Astrocyte (in vitro differentiated cells and primary cell): ENCODE measurements around the gene GSG1L. TPM values are rescaled to one million over a fixed set of nuclear protein-coding genes. Genes with fewer than 3 reads are reported as not detected.
"Not testable (repeated sequence)": the region's sequence is repeated elsewhere in the genome, so short reads cannot be mapped to it uniquely, and the experiment has no call there.

ENCODE experiments used
- DNase-seq: peaks from one replicate; pipeline ENCODE4 v3.0.0-alpha.2; 2010; ENCODE audit warnings: low read depth
- FAIRE-seq: peaks from 2 replicates; lab custom pipeline; 2011; peaks lifted over from hg19 to GRCh38; lab: Jason Lieb, UNC
- H2AFZ ChIP-seq: 2 replicates; pipeline ENCODE4 v1.6.0; 2012; ENCODE audit warnings: low read depth, low read length, inconsistent platforms
- H3K27ac ChIP-seq: 2 replicates; pipeline ENCODE4 v1.5.1; 2011; ENCODE audit warnings: low read depth, low read length, inconsistent platforms
- H3K27me3 ChIP-seq: 2 replicates; pipeline ENCODE4 v1.6.0; 2011; ENCODE audit warnings: low read length, inconsistent platforms; ENCODE audit not compliant: insufficient read depth
- H3K36me3 ChIP-seq: 2 replicates; pipeline ENCODE4 v1.5.1; 2011; ENCODE audit warnings: low read length, inconsistent platforms; ENCODE audit not compliant: insufficient read depth
- H3K4me1 ChIP-seq: 2 replicates; pipeline ENCODE4 v1.5.1; 2011; ENCODE audit warnings: low read length, inconsistent platforms; ENCODE audit not compliant: insufficient read depth
- H3K4me2 ChIP-seq: 2 replicates; pipeline ENCODE4 v1.6.0; 2012; ENCODE audit warnings: low read length, inconsistent platforms
- H3K4me3 ChIP-seq: 2 replicates; pipeline ENCODE4 v1.5.1; 2011; ENCODE audit warnings: low read depth, mild to moderate bottlenecking, low read length, inconsistent platforms; ENCODE audit not compliant: insufficient read depth
- H3K79me2 ChIP-seq: 2 replicates; pipeline ENCODE4 v1.6.0; 2012; ENCODE audit warnings: mild to moderate bottlenecking, low read length, inconsistent platforms; ENCODE audit not compliant: insufficient read depth
- H3K9ac ChIP-seq: 2 replicates; pipeline ENCODE4 v1.6.0; 2012; ENCODE audit warnings: mild to moderate bottlenecking, low read length, inconsistent platforms
- H3K9me3 ChIP-seq: 2 replicates; pipeline ENCODE4 v1.5.1; 2012; ENCODE audit warnings: low read depth, mild to moderate bottlenecking, low read length, inconsistent platforms; ENCODE audit not compliant: insufficient read depth
- H4K20me1 ChIP-seq: 2 replicates; pipeline ENCODE4 v1.6.0; 2012; ENCODE audit warnings: low read length, inconsistent platforms; ENCODE audit not compliant: insufficient read depth
- H3K27ac Mint-ChIP-seq: one replicate; pipeline ENCODE4 v1.8.0; 2021; ENCODE audit warnings: mild to moderate bottlenecking, mixed read lengths; ENCODE audit not compliant: unreplicated experiment
- H3K27me3 Mint-ChIP-seq: one replicate; pipeline ENCODE4 v1.8.0; 2021; ENCODE audit warnings: low read depth, mixed read lengths; ENCODE audit not compliant: unreplicated experiment
- H3K36me3 Mint-ChIP-seq: one replicate; pipeline ENCODE4 v1.8.0; 2021; ENCODE audit warnings: low read depth, mixed read lengths; ENCODE audit not compliant: unreplicated experiment
- H3K4me1 Mint-ChIP-seq: one replicate; pipeline ENCODE4 v1.8.0; 2021; ENCODE audit warnings: low read depth, mixed read lengths; ENCODE audit not compliant: unreplicated experiment
- H3K4me3 Mint-ChIP-seq: one replicate; pipeline ENCODE4 v1.8.0; 2021; ENCODE audit warnings: mild to moderate bottlenecking, moderate library complexity, mixed read lengths; ENCODE audit not compliant: unreplicated experiment
- H3K9me3 Mint-ChIP-seq: one replicate; pipeline ENCODE4 v1.8.0; 2021; ENCODE audit warnings: mild to moderate bottlenecking, mixed read lengths; ENCODE audit not compliant: unreplicated experiment
- CTCF ChIP-seq: IDR thresholded peaks from 2 replicates; pipeline ENCODE4 v1.5.1; 2011; ENCODE audit warnings: low read depth, mild to moderate bottlenecking, inconsistent platforms, low read length, moderate library complexity; ENCODE audit not compliant: insufficient read depth
- EZH2 ChIP-seq: IDR thresholded peaks from 2 replicates; pipeline ENCODE4 v1.6.1; 2012; ENCODE audit warnings: mild to moderate bottlenecking, low read length, inconsistent platforms; ENCODE audit not compliant: insufficient read depth
- total RNA-seq: library from RNA; stranded (reverse); gene quantifications from 2 replicates; pipeline ENCODE4 v1.2.1, GENCODE V29; 2021

The GSG1L gene
- total RNA-seq, 1 donor from 2014 or later = not detected

GRCh38 chr16:27883576-27883975 is 179.9 kb downstream of the GSG1L start:
- H3K27me3 ChIP-seq = no peaks in the 10 kb centered on the region
- FAIRE-seq = no peak
- peaks cover 13% of the 10 kb centered on the region for H3K9me3 Mint-ChIP-seq

GRCh38 chr16:27880287-27880686 is 183.2 kb downstream of the GSG1L start:
- Histone ChIP-seq H3K36me3 (no peaks in the 10 kb centered on the region), H3K27ac (no peak overlapping the region), H3K4me1 (no peaks in the 10 kb centered on the region), H3K79me2 (no peaks in the 10 kb centered on the region), H3K4me3 (no peak overlapping the region), H3K4me2 (no peak overlapping the region), H3K9me3 (no peaks in the 10 kb centered on the region), H4K20me1 (no peaks in the 10 kb centered on the region), H2AFZ (no peak overlapping the region), H3K27me3 (no peaks in the 10 kb centered on the region), H3K9ac (no peak overlapping the region)
- Mint-ChIP-seq H3K27ac (no peak overlapping the region), H3K9me3 (peaks cover 23% of the 10 kb centered on the region), H3K36me3 (no peaks in the 10 kb centered on the region), H3K4me1 (no peaks in the 10 kb centered on the region), H3K27me3 (peaks cover 38% of the 10 kb centered on the region), H3K4me3 (no peak overlapping the region)
- TF ChIP-seq EZH2 = no peak
- DNase-seq (no peak), FAIRE-seq (no peak)

More at GRCh38 chr16:27883576-27883975, 179.9 kb downstream of the GSG1L start:
- H3K27ac Mint-ChIP-seq = no peak overlapping the region
- Histone ChIP-seq H3K79me2 (no peaks in the 10 kb centered on the region), H3K4me1 (no peaks in the 10 kb centered on the region), H3K4me3 (no peak overlapping the region), H3K27ac (no peak overlapping the region), H3K9me3 (no peaks in the 10 kb centered on the region), H3K36me3 (no peaks in the 10 kb centered on the region), H4K20me1 (no peaks in the 10 kb centered on the region), H3K4me2 (no peak overlapping the region), H3K9ac (no peak overlapping the region), H2AFZ (no peak overlapping the region)
- no peak overlapping the region for H3K4me3 Mint-ChIP-seq
- peaks cover 53% of the 10 kb centered on the region for H3K27me3 Mint-ChIP-seq
- H3K36me3 Mint-ChIP-seq = no peaks in the 10 kb centered on the region
- DNase-seq = no peak
- TF ChIP-seq EZH2 = no peak
- TF ChIP-seq CTCF = no peak
- no peaks in the 10 kb centered on the region for H3K4me1 Mint-ChIP-seq

- TF ChIP-seq CTCF (no peak), EZH2 (no peak)
- Mint-ChIP-seq H3K27ac (no peak overlapping the region), H3K27me3 (peaks cover 34% of the 10 kb centered on the region), H3K4me1 (no peaks in the 10 kb centered on the region), H3K4me3 (no peak overlapping the region), H3K36me3 (no peaks in the 10 kb centered on the region), H3K9me3 (peaks cover 27% of the 10 kb centered on the region)
- H3K4me2 ChIP-seq = no peak overlapping the region
- no peaks in the 10 kb centered on the region for H4K20me1 ChIP-seq
- H3K9me3 ChIP-seq = peaks cover 2% of the 10 kb centered on the region
- H3K9ac ChIP-seq = no peak overlapping the region
- no peaks in the 10 kb centered on the region for H3K79me2 ChIP-seq
- no peaks in the 10 kb centered on the region for H3K36me3 ChIP-seq
- no peak overlapping the region for H3K4me3 ChIP-seq
- no peaks in the 10 kb centered on the region for H3K27me3 ChIP-seq
- H2AFZ ChIP-seq = no peak overlapping the region
- H3K4me1 ChIP-seq = no peaks in the 10 kb centered on the region
- FAIRE-seq = no peak
- no peak overlapping the region for H3K27ac ChIP-seq
- DNase-seq = no peak
These were observed 183.8 kb downstream of the GSG1L start for GRCh38 chr16:27879601-27880247.

- not testable (repeated sequence) for H3K36me3 Mint-ChIP-seq, H3K4me3 Mint-ChIP-seq, H3K36me3 ChIP-seq, H3K27me3 Mint-ChIP-seq, H3K27ac ChIP-seq, H3K4me1 Mint-ChIP-seq, H3K27ac Mint-ChIP-seq, H3K4me1 ChIP-seq, H2AFZ ChIP-seq, FAIRE-seq, H3K79me2 ChIP-seq, H3K4me3 ChIP-seq, DNase-seq, H3K4me2 ChIP-seq, H3K27me3 ChIP-seq, H4K20me1 ChIP-seq, H3K9ac ChIP-seq, H3K9me3 ChIP-seq
- peaks cover 28% of the 10 kb centered on the region for H3K9me3 Mint-ChIP-seq
These were observed 190.9 kb downstream of the GSG1L start for GRCh38 chr16:27872627-27873026.
